Measurements from ENCODE around the gene ITPR1. TPM values are rescaled to one million over a fixed set of nuclear protein-coding genes. Genes with fewer than 3 reads are reported as not detected.
A peak's percentile ranks its signal among the peaks of the same experiment; 100 is the strongest.

ITPR1 gene
- total RNA-seq, 1 donor, result 16.4 TPM

- H3K4me3 ChIP-seq (ENCODE audit: low read depth, low read length), result no peak overlapping the region
- no peak for DNase-seq (ENCODE audit: low read depth)
- no peak for TF ChIP-seq CTCF (IDR thresholded peaks at IDR 0.05; ENCODE audit: insufficient read depth, low read depth, low read length)
These were observed 121.8 kb downstream of the ITPR1 start for GRCh38 chr3:4614927-4615326.

- TF ChIP-seq CTCF (IDR thresholded peaks at IDR 0.05; ENCODE audit: insufficient read depth, low read depth, low read length), result no peak
- no peak for DNase-seq (ENCODE audit: low read depth)
- H3K4me3 ChIP-seq (ENCODE audit: low read depth, low read length), result no peak overlapping the region
These were observed 122.6 kb downstream of the ITPR1 start for GRCh38 chr3:4615750-4616149.

GRCh38 chr3:4623421-4623999 lies 130.4 kb downstream of the ITPR1 start:
- TF ChIP-seq CTCF (IDR thresholded peaks at IDR 0.05; ENCODE audit: insufficient read depth, low read depth, low read length), result no peak
- DNase-seq (ENCODE audit: low read depth), result no peak
- no peak overlapping the region for H3K4me3 ChIP-seq (ENCODE audit: low read depth, low read length)

GRCh38 chr3:4627651-4628375 lies 134.7 kb downstream of the ITPR1 start:
- H3K4me3 ChIP-seq (ENCODE audit: low read depth, low read length), result no peak overlapping the region
- DNase-seq (ENCODE audit: low read depth), result no peak
- no peak for TF ChIP-seq CTCF (IDR thresholded peaks at IDR 0.05; ENCODE audit: insufficient read depth, low read depth, low read length)

GRCh38 chr3:4629095-4630007 lies 136.2 kb downstream of the ITPR1 start:
- DNase-seq (ENCODE audit: low read depth), result no peak
- no peak overlapping the region for H3K4me3 ChIP-seq (ENCODE audit: low read depth, low read length)
- TF ChIP-seq CTCF (IDR thresholded peaks at IDR 0.05; ENCODE audit: insufficient read depth, low read depth, low read length), result no peak

GRCh38 chr3:4633078-4634004 lies 140.2 kb downstream of the ITPR1 start:
- no peak overlapping the region for H3K4me3 ChIP-seq (ENCODE audit: low read depth, low read length)
- TF ChIP-seq CTCF (IDR thresholded peaks at IDR 0.05; ENCODE audit: insufficient read depth, low read depth, low read length), result peak; percentile 90
- peak; percentile 73 for DNase-seq (ENCODE audit: low read depth)

All from fibroblast of villous mesenchyme (primary cell).